ENCODE results near the gene ALDOC. TPM values are rescaled to one million over a fixed set of nuclear protein-coding genes. Genes with fewer than 3 reads are reported as not detected.

ALDOC gene
- total RNA-seq, 2 donors from 2014 or later = 16.7 to 24.5 TPM

- H3K4me3 Mint-ChIP-seq = no peak overlapping the region
- peaks cover 11% of the 10 kb centered on the region for H3K36me3 Mint-ChIP-seq (ENCODE audit: low read depth)
- ATAC-seq = no peak
Measured at GRCh38 chr17:28555022-28555421, 21.7 kb downstream of the ALDOC start.

GRCh38 chr17:28554565-28554964 is 22.1 kb downstream of the ALDOC start:
- peaks cover 9% of the 10 kb centered on the region for H3K36me3 Mint-ChIP-seq (ENCODE audit: low read depth)
- DNase-seq = no peak
- no peak for ATAC-seq
- no peak overlapping the region for H3K4me3 Mint-ChIP-seq
- no peaks in the 10 kb centered on the region for H3K9me3 ChIP-seq (ENCODE audit: control insufficient read depth, low read length, poor library complexity, severe bottlenecking)
- H3K4me1 Mint-ChIP-seq = peaks cover 31% of the 10 kb centered on the region
- H3K27me3 Mint-ChIP-seq = no peaks in the 10 kb centered on the region
- peak overlapping the region; percentile 83 for H3K27ac Mint-ChIP-seq

More at GRCh38 chr17:28555022-28555421, 21.7 kb downstream of the ALDOC start:
- H3K4me1 Mint-ChIP-seq = peaks cover 28% of the 10 kb centered on the region
- H3K27ac Mint-ChIP-seq = no peak overlapping the region
- DNase-seq = no peak
- H3K27me3 Mint-ChIP-seq = no peaks in the 10 kb centered on the region
- no peaks in the 10 kb centered on the region for H3K9me3 ChIP-seq (ENCODE audit: control insufficient read depth, low read length, poor library complexity, severe bottlenecking)

DNA sequence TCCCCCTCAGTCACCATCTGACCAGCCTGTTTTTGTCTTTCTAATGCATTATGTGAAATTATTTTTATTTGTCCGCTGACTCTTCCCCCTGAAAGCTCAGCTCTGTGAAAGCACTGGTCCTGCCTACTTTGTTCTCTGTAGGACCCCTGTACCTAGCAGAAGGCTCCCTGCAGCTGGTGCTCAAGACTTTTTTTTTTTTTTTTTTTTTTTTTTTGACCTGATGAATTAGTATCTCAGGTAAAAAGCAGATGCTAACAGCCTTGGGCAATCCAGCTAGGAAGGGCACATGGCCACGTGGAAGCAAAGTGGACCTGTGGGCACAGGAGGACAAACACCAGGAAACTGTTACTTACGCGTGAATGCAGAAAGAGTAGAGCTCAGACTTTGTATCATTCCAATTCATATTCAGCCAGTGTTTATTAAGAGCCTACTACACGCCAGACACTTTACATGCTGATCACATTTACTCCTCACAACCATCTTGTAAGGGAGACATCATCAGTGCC is 23.6 kb downstream of the ALDOC start:
- Mint-ChIP-seq H3K27ac (peak overlapping the region; percentile 83), H3K27me3 (no peaks in the 10 kb centered on the region), H3K4me1 (peaks cover 47% of the 10 kb centered on the region), H3K4me3 (peak overlapping the region; percentile 99), H3K36me3 (ENCODE audit: low read depth) (peaks cover 9% of the 10 kb centered on the region)
- DNase-seq (no peak), ATAC-seq (no peak)
- no peaks in the 10 kb centered on the region for H3K9me3 ChIP-seq (ENCODE audit: control insufficient read depth, low read length, poor library complexity, severe bottlenecking)

- H3K4me3 Mint-ChIP-seq = peak within 1 kb of the TSS; percentile 99
- no peaks in the 10 kb centered on the region for H3K9me3 ChIP-seq (ENCODE audit: control insufficient read depth, low read length, poor library complexity, severe bottlenecking)
- H3K27ac Mint-ChIP-seq = peak within 1 kb of the TSS; percentile 98
- peaks cover 50% of the 10 kb centered on the region for H3K4me1 Mint-ChIP-seq
- DNase-seq = peak; percentile 67 to 85 (median 80)
- no peaks in the 10 kb centered on the region for H3K27me3 Mint-ChIP-seq
- H3K36me3 Mint-ChIP-seq (ENCODE audit: low read depth) = peaks cover 9% of the 10 kb centered on the region
- peak; percentile 67 for ATAC-seq
Measured at GRCh38 chr17:28552176-28552999, 24.3 kb downstream of the ALDOC start, which contains the start of gene UNC119. Gene UNC119 (minus strand): TSS chr17:28552624. CDS start chr17:28552557, 67 bp downstream.

DNA sequence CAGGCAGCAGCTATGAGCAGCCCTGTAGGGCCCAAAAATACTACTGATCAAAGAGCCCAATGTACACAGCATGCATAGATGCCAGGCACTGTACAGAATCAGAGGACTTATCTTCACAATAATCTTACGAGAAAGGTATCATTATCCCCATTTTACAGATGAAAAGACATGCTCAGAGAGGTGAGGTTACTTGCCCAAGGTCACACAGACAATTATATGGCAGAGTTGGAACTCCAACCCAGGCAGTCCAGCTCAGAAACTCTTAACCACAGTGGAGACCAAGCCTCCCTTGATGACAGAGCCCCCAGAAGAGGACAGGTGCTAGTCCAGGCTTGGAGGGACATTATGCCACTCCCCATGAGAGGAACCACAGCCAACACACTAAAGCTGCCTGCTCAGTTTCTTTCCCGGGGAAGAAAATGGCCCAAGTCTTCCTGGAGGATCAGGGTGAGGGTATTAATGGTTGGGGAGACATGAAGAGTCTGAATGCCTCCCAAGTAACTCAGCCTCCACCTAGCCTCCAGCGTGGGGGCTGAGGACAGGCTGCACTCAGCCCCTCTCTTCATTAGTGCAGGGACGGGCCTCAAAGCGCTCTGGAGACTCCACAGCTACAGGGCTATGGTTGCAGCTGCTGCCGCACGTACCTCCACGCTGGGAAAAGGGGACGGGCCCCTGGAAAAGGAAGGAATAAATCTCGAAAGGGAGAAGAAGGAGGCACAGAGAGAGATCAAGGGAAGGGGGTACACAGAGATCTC is 25.1 kb downstream of the ALDOC start:
- Mint-ChIP-seq H3K27me3 (no peaks in the 10 kb centered on the region), H3K36me3 (ENCODE audit: low read depth) (peaks cover 9% of the 10 kb centered on the region), H3K4me1 (peaks cover 50% of the 10 kb centered on the region), H3K4me3 (peak overlapping the region; percentile 99), H3K27ac (peak overlapping the region; percentile 98)
- no peak for DNase-seq
- no peaks in the 10 kb centered on the region for H3K9me3 ChIP-seq (ENCODE audit: control insufficient read depth, low read length, poor library complexity, severe bottlenecking)
- ATAC-seq = no peak

- DNase-seq (no peak), ATAC-seq (no peak)
- no peaks in the 10 kb centered on the region for H3K9me3 ChIP-seq (ENCODE audit: control insufficient read depth, low read length, poor library complexity, severe bottlenecking)
- Mint-ChIP-seq H3K27me3 (no peaks in the 10 kb centered on the region), H3K36me3 (ENCODE audit: low read depth) (peaks cover 4% of the 10 kb centered on the region), H3K4me1 (peaks cover 50% of the 10 kb centered on the region), H3K27ac (peak overlapping the region; percentile 98), H3K4me3 (peak overlapping the region; percentile 99)
Measured at GRCh38 chr17:28550858-28551257, 25.8 kb downstream of the ALDOC start.

DNA sequence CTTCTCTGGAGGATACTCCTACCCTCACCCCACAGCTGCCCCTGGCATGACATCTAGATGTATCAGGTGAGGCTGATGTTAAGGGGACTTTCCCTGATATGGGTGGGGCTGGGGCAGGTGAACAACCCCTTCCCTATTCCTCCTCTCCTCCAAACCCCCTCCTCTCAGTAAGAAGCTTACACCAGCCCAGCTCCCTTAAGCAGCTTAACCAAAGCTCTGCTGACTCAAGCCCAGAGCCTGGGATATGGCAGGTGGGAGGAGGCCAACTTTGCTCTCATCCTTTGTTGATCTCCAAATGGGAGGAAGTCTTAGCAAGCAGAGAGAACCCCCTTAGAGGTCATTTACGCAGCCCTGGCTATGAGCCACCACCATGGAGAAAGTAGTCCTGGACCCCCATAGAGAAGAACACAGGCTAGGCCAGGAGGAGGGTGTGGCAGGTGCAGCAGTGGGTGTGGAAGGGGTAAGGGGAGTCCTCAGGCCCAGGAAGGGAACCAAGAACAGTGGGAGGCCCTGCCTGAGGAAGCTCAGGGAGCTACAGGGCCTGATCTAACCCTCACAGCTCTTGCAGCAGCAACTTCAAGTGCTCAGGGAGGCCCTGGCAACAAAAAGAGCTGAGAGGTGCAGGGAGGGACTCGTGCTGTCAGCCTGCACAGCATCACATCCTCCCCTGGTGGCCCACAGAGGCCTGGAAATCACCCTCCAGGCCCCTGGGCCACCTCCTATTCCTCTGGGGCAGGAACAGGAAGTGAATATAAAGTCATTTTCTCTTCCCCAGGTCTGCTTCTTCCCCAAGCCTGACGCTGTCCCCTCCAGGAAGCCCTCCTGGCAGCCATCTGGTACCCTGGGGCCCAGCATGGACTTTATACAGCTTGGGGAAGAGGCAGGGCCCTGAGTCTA is 27.2 kb downstream of the ALDOC start:
- H3K9me3 ChIP-seq (ENCODE audit: control insufficient read depth, low read length, poor library complexity, severe bottlenecking) = no peaks in the 10 kb centered on the region
- DNase-seq = peak; percentile 60 to 69 (median 69)
- ATAC-seq = peak; percentile 91
- H3K27ac Mint-ChIP-seq = peak overlapping the region; percentile 98
- H3K4me3 Mint-ChIP-seq = peak overlapping the region; percentile 60
- H3K36me3 Mint-ChIP-seq (ENCODE audit: low read depth) = peaks cover 10% of the 10 kb centered on the region
- H3K4me1 Mint-ChIP-seq = peaks cover 53% of the 10 kb centered on the region
- H3K27me3 Mint-ChIP-seq = no peaks in the 10 kb centered on the region

- no peak for DNase-seq
- no peaks in the 10 kb centered on the region for H3K9me3 ChIP-seq (ENCODE audit: control insufficient read depth, low read length, poor library complexity, severe bottlenecking)
- ATAC-seq = no peak
- H3K27me3 Mint-ChIP-seq = no peaks in the 10 kb centered on the region
- H3K36me3 Mint-ChIP-seq (ENCODE audit: low read depth) = peaks cover 7% of the 10 kb centered on the region
- peak overlapping the region; percentile 74 for H3K4me3 Mint-ChIP-seq
- peaks cover 51% of the 10 kb centered on the region for H3K4me1 Mint-ChIP-seq
- H3K27ac Mint-ChIP-seq = peak overlapping the region; percentile 98
Measured at GRCh38 chr17:28548417-28549130, 28.1 kb downstream of the ALDOC start.

DNA sequence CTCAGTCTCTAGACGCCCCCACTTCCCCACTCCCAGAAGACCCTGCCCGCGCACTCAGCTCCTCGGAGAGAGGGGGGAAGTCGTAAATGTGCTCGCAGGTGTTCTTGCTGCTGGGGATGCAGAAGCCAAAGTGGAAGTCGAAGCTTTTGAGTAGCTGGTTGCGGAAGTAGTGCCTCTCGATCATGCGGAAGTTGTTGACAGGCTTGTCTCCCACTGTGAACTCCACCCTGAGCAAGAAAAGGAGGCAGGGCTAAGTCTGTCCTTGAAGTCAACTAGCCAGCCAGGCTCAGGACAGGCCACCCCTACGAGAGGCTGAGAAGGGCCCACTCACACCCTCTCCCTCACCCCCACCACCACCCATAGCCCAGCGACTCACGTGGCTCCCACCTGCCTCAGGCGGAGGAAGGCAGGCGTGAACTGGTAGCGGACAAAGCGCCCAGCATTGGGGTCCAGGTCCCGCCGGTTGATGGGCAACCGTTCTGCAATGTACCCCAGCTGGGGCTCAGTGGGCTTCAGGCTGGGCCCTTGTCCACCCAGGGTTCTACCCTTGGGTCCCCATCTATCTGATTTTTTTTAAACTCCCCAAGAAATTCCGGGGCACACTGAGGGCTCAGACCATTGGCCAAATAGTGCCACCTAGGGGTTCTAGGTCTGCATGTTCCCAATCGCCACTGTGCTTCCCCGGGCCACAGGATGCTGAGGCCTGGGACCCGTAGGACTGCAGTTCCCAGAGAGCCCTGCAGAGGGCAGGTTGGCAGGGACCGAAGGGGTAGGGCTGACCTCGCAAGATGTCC is 28.9 kb downstream of the ALDOC start:
- DNase-seq (peak in 2 of 3 donors; percentile 27 to 53), ATAC-seq (peak; percentile 25)
- H3K9me3 ChIP-seq (ENCODE audit: control insufficient read depth, low read length, poor library complexity, severe bottlenecking) = no peaks in the 10 kb centered on the region
- H3K4me1 Mint-ChIP-seq = peaks cover 46% of the 10 kb centered on the region
- H3K27me3 Mint-ChIP-seq = no peaks in the 10 kb centered on the region
- peaks cover 6% of the 10 kb centered on the region for H3K36me3 Mint-ChIP-seq (ENCODE audit: low read depth)
- peak overlapping the region; percentile 74 for H3K4me3 Mint-ChIP-seq
- peak overlapping the region; percentile 98 for H3K27ac Mint-ChIP-seq

GRCh38 chr17:28547096-28547622 is 29.5 kb downstream of the ALDOC start:
- Mint-ChIP-seq H3K27ac (peak overlapping the region; percentile 98), H3K27me3 (no peaks in the 10 kb centered on the region), H3K4me3 (peak overlapping the region; percentile 74), H3K36me3 (ENCODE audit: low read depth) (peaks cover 6% of the 10 kb centered on the region), H3K4me1 (peaks cover 44% of the 10 kb centered on the region)
- DNase-seq (no peak), ATAC-seq (no peak)
- no peaks in the 10 kb centered on the region for H3K9me3 ChIP-seq (ENCODE audit: control insufficient read depth, low read length, poor library complexity, severe bottlenecking)

GRCh38 chr17:28545787-28546415 is 30.8 kb downstream of the ALDOC start:
- H3K27me3 Mint-ChIP-seq = no peaks in the 10 kb centered on the region
- H3K9me3 ChIP-seq (ENCODE audit: control insufficient read depth, low read length, poor library complexity, severe bottlenecking) = no peaks in the 10 kb centered on the region
- H3K27ac Mint-ChIP-seq = peak overlapping the region; percentile 62
- H3K36me3 Mint-ChIP-seq (ENCODE audit: low read depth) = peaks cover 6% of the 10 kb centered on the region
- ATAC-seq (no peak), DNase-seq (no peak)
- no peak overlapping the region for H3K4me3 Mint-ChIP-seq
- H3K4me1 Mint-ChIP-seq = peaks cover 33% of the 10 kb centered on the region

Data from T-helper 17 cell (primary cell).